Endothelial cell of umbilical vein (primary cell): ENCODE measurements around the gene CD109. TPM values are rescaled to one million over a fixed set of nuclear protein-coding genes. Genes with fewer than 3 reads are reported as not detected.

Experiments
- BruUV-seq: library from RNA; stranded (reverse); fragments of 400-500 nt; replicated peaks from 2 replicates; lab custom pipeline; 2021; lab: Mats Ljungman, UMichigan
- CTCF ChIA-PET: fragments of 300-600, 350-600 bp; sonication (Branson Sonifier 250); formaldehyde crosslinking; loops from one replicate; lab custom pipeline; 2021; ENCODE audit warnings: antibody characterized with exemption, inconsistent platforms; lab: Charles Lee
- POLR2A ChIA-PET: fragments of 300-600, 350-600 bp; sonication (Branson Sonifier 250); formaldehyde crosslinking; loops from one replicate; lab custom pipeline; 2021; ENCODE audit warnings: antibody characterized with exemption, inconsistent platforms; lab: Charles Lee
- DNase-seq: peaks from one replicate; pipeline ENCODE4 v3.0.0-alpha.2; 2011; ENCODE audit warnings: low read depth, low spot score
- FAIRE-seq: peaks from 2 replicates; lab custom pipeline; 2011; peaks lifted over from hg19 to GRCh38; lab: Jason Lieb, UNC
- H2AFZ ChIP-seq: 2 replicates; pipeline ENCODE4 v1.6.0; 2012; ENCODE audit warnings: low read depth, low read length, control low read depth, inconsistent platforms
- H3K27ac ChIP-seq: 2 replicates; pipeline ENCODE4 v1.5.1; 2011; ENCODE audit warnings: low read depth, mild to moderate bottlenecking, control low read depth, low read length, moderate library complexity; ENCODE audit not compliant: insufficient read depth
- H3K27me3 ChIP-seq, 2 experiments: 2 replicates each; pipeline versions ENCODE4 v1.6.0 to v1.6.1; 2011; ENCODE audit warnings: low read length in 2 of 2, mixed read lengths in 1 of 2; ENCODE audit not compliant: control insufficient read depth in 2 of 2, insufficient read depth in 2 of 2
- H3K36me3 ChIP-seq, 2 experiments: 2 replicates in 1 of 2; 3 replicates in 1 of 2; pipeline ENCODE4 v1.5.1; 2011; ENCODE audit warnings: low read length in 2 of 2, mild to moderate bottlenecking in 1 of 2, moderate library complexity in 1 of 2; ENCODE audit not compliant: control insufficient read depth in 2 of 2, insufficient read depth in 2 of 2; ENCODE audit errors: extremely low read depth in 1 of 2
- H3K4me1 ChIP-seq: 3 replicates; pipeline ENCODE4 v1.5.1; 2011; ENCODE audit warnings: mild to moderate bottlenecking, low read length; ENCODE audit not compliant: control insufficient read depth, insufficient read depth; ENCODE audit errors: extremely low read depth
- H3K4me2 ChIP-seq: 2 replicates; pipeline ENCODE4 v1.6.1; 2011; ENCODE audit warnings: low read length, control low read depth, mixed read lengths; ENCODE audit not compliant: insufficient read depth
- H3K4me3 ChIP-seq, 3 experiments: fragments of 200-600 bp in 1 of 3; sonication (generic), shearing (Covaris generic) in 1 of 3; replicated peaks in 1 of 3; 2 replicates each; pipeline ENCODE4 v1.5.1; 2011 to 2016; ENCODE audit warnings: control low read depth in 3 of 3, low read length in 3 of 3, mild to moderate bottlenecking in 2 of 3, inconsistent platforms in 1 of 3, low read depth in 1 of 3, moderate library complexity in 1 of 3; ENCODE audit not compliant: insufficient read depth in 1 of 3
- H3K79me2 ChIP-seq: 2 replicates; pipeline ENCODE4 v1.6.0; 2012; ENCODE audit warnings: low read length, inconsistent platforms; ENCODE audit not compliant: control insufficient read depth, insufficient read depth
- H3K9ac ChIP-seq: replicated peaks from 2 replicates; pipeline ENCODE3; 2011; ENCODE audit warnings: low read length, control low read depth; ENCODE audit not compliant: insufficient read depth; ENCODE audit errors: extremely low read depth
- H3K9me1 ChIP-seq: replicated peaks from 3 replicates; pipeline ENCODE4 v1.6.0; 2011; ENCODE audit warnings: mild to moderate bottlenecking, low read length; ENCODE audit not compliant: control insufficient read depth, insufficient read depth; ENCODE audit errors: extremely low read depth
- H3K9me3 ChIP-seq: replicated peaks from 2 replicates; pipeline ENCODE4 v1.5.1; 2012; ENCODE audit warnings: low read length, inconsistent platforms; ENCODE audit not compliant: control insufficient read depth, insufficient read depth
- H4K20me1 ChIP-seq: replicated peaks from 2 replicates; pipeline ENCODE3; 2011; ENCODE audit warnings: mild to moderate bottlenecking, low read length; ENCODE audit not compliant: control insufficient read depth, insufficient read depth; ENCODE audit errors: extremely low read depth
- FOS ChIP-seq: IDR thresholded peaks from 2 replicates; pipeline ENCODE4 v1.6.1; 2011; ENCODE audit warnings: mild to moderate bottlenecking, low read length, moderate library complexity, borderline replicate concordance; ENCODE audit not compliant: insufficient read depth
- GATA2 ChIP-seq: IDR thresholded peaks from 2 replicates; pipeline ENCODE4 v1.7.0; 2011; ENCODE audit warnings: low read depth, mild to moderate bottlenecking, moderate library complexity, mixed read lengths, low read length; ENCODE audit not compliant: insufficient read length, insufficient read depth
- MYC ChIP-seq: IDR thresholded peaks from one replicate; pipeline ENCODE4 v1.6.1; 2011; ENCODE audit warnings: mild to moderate bottlenecking, low read depth, low read length
- POLR2A ChIP-seq: IDR thresholded peaks from 2 replicates; pipeline ENCODE4 v1.6.1; 2012; ENCODE audit warnings: low read depth, mild to moderate bottlenecking, control low read depth, low read length
- dilution Hi-C: fragments of 300-500 bp; cut with MboI; formaldehyde crosslinking; loops from one replicate; pipeline ENCODE4 v1.15.0; 2019; ENCODE audit warnings: low sequenced_read_pairs; ENCODE audit not compliant: extremely low pct_ligation_motif_present
- intact Hi-C: fragments of 100-400 bp; cut with micrococcal nuclease; formaldehyde crosslinking; loops from one replicate; pipeline ENCODE4 v1.10.0; 2022
- polyA plus RNA-seq, 4 experiments: library from polyadenylated mRNA; depleted of rRNA in 3 of 4; stranded (reverse) in 3 of 4; unstranded in 1 of 4; fragments of >200 nt; gene quantifications; 2 replicates each; pipeline versions ENCODE4 v1.2.1 to v1.2.3, GENCODE V29; 2011 to 2012; ENCODE audit warnings: missing spikeins in 1 of 4
- total RNA-seq: library from RNA; stranded (reverse); gene quantifications from 2 replicates; pipeline ENCODE4 v1.2.3, GENCODE V29; 2021
- TF ChIP-seq, protein P1 (sequence below), 2 donors: IDR thresholded peaks; 1 replicate in 1 of 2; 2 replicates in 1 of 2; pipeline ENCODE4 v1.5.1; 2011; ENCODE audit warnings: low read length in 2 of 2, mild to moderate bottlenecking in 2 of 2, moderate library complexity in 2 of 2, control low read depth in 1 of 2, inconsistent platforms in 1 of 2, low read depth in 1 of 2; ENCODE audit not compliant: insufficient read depth in 1 of 2; ENCODE audit errors: extremely low read depth in 1 of 2
- TF ChIP-seq, protein P2 (sequence below): IDR thresholded peaks from 2 replicates; pipeline ENCODE4 v1.6.1; 2011; ENCODE audit not compliant: insufficient read depth, insufficient read length

The CD109 gene
- total and polyA plus RNA-seq, 2 donors (not counting 3 experiments of a cell fraction or from before 2014, with no cell fraction given) = 33.9 to 107 TPM

DNA sequence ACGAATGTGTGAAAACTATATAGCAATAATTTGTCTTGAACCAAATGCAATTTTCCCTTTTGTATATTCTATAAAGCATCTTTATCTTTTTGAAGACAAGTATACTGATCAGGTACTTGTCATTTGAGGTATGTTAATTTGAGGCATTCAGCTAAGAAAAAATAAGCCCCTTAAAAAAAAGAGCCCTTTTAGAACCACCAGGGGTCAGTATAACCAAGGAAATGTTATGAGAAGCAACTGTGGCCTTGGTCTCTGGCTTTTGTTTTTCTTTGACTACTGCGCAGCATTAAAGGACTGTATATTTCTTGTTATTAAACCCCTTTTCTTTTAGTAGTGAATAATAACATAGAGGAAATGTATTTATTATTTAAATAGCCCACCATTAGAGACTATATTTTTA lies 43.1 kb downstream of the CD109 start:
- Histone ChIP-seq H3K9me1 (no peaks in the 10 kb centered on the region), H3K27ac (no peak overlapping the region), H3K79me2 (no peaks in the 10 kb centered on the region), H2AFZ (no peak overlapping the region), H4K20me1 (no peaks in the 10 kb centered on the region), H3K9me3 (no peaks in the 10 kb centered on the region), H3K9ac (no peak overlapping the region), H3K4me3 (no peak overlapping the region), H3K36me3 (peaks cover 6 to 10% of the 10 kb centered on the region in 2 experiments), H3K4me1 (no peaks in the 10 kb centered on the region), H3K4me2 (no peak overlapping the region), H3K27me3 (no peaks in the 10 kb centered on the region)
- DNase-seq (peak; percentile 79), FAIRE-seq (peak; percentile 86)
- ChIA-PET POLR2A (interaction anchor here (0.6 to 1.0 kb wide), 3 partner anchors 53 to 117 kb away, joined by 3 to 4 read pairs (median 3); no protein-coding TSS in a partner anchor), CTCF (interaction anchor here (0.6 to 4.6 kb wide), 45 partner anchors 9 to 1493 kb away, joined by 3 to 200 read pairs (median 4); partner anchors contain the start of genes COL12A1 and SLC17A5)
- intact Hi-C loops (loop anchor here (1.0 to 5.0 kb wide), 6 partner anchors 63 to 1472 kb away; no protein-coding TSS in a partner anchor), dilution Hi-C loops (no loop called here)
- TF ChIP-seq, protein P1, sequence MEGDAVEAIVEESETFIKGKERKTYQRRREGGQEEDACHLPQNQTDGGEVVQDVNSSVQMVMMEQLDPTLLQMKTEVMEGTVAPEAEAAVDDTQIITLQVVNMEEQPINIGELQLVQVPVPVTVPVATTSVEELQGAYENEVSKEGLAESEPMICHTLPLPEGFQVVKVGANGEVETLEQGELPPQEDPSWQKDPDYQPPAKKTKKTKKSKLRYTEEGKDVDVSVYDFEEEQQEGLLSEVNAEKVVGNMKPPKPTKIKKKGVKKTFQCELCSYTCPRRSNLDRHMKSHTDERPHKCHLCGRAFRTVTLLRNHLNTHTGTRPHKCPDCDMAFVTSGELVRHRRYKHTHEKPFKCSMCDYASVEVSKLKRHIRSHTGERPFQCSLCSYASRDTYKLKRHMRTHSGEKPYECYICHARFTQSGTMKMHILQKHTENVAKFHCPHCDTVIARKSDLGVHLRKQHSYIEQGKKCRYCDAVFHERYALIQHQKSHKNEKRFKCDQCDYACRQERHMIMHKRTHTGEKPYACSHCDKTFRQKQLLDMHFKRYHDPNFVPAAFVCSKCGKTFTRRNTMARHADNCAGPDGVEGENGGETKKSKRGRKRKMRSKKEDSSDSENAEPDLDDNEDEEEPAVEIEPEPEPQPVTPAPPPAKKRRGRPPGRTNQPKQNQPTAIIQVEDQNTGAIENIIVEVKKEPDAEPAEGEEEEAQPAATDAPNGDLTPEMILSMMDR (IDR thresholded peaks at IDR 0.05; ENCODE audit: extremely low read depth in 1 of 2, insufficient read depth in 1 of 2, low read depth in 1 of 2, low read length in 2 of 2) = peak; percentile 43 to 56
- TF ChIP-seq, protein P2, sequence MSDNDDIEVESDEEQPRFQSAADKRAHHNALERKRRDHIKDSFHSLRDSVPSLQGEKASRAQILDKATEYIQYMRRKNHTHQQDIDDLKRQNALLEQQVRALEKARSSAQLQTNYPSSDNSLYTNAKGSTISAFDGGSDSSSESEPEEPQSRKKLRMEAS = no peak
- TF ChIP-seq FOS = no peak
- no peak for TF ChIP-seq GATA2
- TF ChIP-seq POLR2A = no peak
- no peak for TF ChIP-seq MYC
- no TSS peak for BruUV-seq
